Stimulated activated CD4-positive, alpha-beta T cell treated with anti-CD3 and anti-CD28 coated beads, Interleukin-12 subunit alpha, Interleukin-12 subunit beta, amount 100 ng/mL, for 4 hours (primary cell): ENCODE results near the gene PHTF1.

Source experiments
- DNase-seq: peaks from one replicate; pipeline ENCODE4 v3.0.0-alpha.2; 2020

PHTF1 gene

DNA sequence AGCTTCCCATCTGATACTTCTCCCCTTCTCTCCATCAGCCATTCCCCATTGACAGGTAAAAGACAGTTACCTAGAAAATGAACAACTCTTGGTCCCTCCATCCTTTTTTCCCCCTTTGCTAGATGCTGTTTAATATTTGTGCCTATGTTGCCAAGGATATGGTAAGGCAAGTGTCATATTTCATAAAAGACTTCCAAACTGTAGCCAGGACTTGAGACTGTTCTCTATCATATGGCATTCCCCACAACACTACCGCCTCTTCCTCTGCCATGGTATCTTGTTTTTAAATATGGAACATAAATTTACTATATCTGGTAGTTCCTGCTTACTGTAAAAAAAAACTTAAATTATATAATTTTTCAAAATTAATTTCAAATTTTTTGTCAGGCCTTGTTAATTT is 97.2 kb downstream of the PHTF1 start:
- DNase-seq = no peak

DNA sequence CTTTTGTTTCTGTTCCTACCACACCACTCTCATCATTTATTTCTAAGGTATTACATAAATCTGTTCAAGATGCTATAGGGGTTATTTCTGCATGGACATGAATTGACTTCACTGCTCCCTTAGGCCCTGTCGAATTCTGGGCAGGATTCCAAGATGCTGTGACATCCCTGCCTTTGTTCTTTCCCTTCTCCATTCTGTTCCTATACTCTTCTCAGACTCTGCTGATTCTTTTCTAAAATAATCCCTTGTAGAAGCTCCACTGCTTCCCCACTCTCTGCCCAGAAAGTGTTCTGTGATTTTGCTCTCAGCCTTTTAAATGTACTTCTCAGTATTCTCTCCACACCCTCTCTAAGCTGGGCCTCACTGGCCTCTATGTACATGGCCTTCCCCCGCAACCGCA is 99.2 kb downstream of the PHTF1 start:
- no peak for DNase-seq

DNA sequence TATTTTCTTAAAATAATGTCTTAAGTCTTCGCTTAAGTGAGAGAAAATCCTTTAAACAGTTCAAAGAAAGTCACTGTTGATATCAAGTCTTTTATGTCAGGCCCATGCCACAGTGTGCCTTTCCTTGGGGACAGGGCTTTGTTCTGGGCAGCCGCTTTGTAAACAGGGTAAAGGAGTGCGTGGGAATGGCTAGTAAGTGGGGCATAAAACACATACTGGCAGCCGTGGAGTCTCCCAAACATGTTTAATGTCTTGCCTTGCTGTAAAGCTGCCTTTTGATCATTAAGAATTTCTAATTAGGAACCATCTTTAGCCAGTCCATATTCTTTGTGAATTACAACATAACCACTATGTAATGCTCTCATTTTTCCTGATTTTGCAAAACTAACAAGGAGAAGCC is 99.7 kb downstream of the PHTF1 start:
- no peak for DNase-seq

DNA sequence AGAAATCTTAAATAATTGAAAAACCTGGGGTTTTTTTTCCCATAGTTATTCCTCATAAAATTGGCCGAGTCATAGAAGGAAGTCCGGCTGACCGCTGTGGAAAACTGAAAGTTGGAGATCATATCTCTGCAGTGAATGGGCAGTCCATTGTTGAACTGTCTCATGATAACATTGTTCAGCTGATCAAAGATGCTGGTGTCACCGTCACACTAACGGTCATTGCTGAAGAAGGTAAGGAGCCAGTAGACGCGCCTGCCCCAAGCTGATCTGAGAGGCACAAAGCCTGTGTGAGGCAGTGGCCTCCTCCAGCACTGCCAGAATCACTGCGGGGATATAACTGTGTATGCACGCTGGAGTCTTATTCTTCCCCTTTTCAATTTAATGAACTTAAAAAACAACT is 100.3 kb downstream of the PHTF1 start:
- DNase-seq = no peak

DNA sequence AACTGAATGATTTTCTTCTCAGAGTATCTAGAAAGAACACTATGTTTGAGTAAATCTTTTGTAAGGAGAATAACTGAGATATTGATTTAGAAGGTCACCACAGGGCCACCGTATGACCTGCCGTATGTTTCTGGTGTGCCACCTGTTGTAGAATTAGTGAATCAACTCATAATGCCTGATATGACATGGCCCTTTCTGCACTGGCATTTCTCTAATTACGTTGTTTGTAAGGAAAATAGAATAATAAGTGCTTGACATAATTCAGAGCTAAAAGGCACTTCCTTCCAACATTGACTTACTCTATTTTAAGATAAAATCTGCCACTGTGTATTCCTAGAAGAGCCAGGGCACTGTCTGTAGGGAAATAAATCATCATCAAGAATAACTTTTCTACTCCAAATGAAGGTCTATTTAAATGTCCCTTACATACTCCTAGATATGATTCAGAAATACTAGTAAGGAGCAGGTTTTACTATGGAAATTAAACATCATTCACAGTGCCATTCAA is 101.7 kb downstream of the PHTF1 start:
- DNase-seq = no peak

DNA sequence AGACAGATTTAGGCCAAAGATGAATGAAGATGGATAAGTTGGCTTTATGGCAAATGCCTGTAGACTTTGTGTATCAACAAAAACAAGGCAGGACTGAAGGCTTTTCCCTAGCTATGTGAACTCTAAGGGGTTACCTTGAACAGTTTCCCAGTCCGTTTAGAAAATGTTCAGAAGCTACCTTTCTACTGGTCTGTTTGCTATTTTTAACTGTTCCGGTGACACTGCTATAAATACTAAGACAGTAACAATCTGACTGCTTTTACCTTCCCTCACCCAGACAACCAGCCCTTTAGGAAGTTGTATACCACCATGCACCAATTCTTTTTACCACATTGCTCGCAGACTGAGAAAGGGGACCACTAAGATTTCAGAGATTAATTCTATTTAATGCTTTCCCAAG is 102.2 kb downstream of the PHTF1 start:
- DNase-seq = no peak

DNA sequence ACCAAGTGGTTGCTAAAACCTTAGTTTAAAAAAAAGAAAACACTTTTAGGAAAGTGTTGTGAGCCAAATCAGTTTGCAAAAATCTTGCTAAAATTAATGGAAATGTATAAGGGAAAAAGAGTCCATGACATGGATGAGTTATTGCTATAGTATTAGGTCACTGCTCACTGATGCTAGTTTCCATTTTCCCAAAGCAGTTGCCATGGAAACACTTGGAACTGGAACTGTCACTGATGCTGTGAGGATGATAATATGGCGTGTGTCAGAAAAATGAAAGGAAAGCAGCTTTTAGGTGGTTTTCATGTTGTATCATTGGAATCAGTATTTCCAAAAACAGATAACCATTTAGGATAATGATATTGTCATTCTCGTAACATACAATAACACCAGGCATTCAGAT is 104.4 kb downstream of the PHTF1 start:
- no peak for DNase-seq

DNA sequence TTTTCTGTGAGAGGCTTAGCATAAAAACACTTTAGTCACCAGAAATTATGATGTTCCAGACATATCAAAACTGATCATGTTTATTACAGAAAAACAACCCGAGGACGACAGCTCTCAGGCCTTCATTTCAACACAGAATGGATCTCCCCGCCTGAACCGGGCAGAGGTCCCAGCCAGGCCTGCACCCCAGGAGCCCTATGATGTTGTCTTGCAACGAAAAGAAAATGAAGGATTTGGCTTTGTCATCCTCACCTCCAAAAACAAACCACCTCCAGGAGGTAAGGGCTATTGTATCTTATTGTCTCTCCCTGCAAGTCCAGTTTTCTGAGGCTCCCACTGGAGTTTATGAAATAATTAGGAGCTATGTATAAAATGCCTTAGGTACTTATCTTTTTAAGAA is 105.5 kb downstream of the PHTF1 start:
- DNase-seq = no peak

DNA sequence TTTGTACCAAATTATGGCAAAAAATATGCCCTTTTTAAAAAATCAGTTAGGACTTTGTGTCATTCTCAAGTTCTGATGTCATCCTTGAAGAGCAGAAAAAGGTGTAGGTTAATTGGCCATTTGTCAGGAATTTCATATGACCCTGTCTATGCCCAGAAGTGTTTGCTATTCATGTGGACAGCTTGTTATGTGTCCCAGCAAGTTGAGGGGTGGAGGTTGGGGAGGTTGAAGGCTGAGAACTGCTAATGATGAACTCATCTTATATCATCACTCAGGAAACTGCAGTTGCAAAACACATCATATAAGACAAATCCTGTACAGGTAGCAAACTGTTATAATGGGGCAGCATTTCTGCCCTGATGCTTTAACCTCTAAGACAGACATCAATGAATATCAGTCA is 106.5 kb downstream of the PHTF1 start:
- DNase-seq = no peak

DNA sequence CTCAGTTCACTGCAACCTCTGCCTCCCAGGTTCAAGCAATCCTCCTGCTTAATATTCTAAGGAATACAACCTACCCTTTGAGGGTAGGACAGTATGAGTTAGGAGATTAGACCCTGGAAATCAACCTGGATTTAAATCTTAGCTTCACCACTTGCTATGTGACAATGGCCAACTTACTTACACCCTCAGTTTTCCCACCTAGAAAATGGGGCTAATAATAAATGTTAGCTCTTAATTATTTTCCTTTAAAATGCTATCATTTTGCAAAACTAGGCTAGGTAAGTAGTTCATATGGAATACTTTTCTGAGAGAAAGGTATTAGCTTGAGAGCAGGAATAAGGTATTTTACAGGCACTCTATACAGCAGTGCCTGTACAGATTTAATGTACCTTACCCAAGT is 110.8 kb downstream of the PHTF1 start:
- no peak for DNase-seq

DNA sequence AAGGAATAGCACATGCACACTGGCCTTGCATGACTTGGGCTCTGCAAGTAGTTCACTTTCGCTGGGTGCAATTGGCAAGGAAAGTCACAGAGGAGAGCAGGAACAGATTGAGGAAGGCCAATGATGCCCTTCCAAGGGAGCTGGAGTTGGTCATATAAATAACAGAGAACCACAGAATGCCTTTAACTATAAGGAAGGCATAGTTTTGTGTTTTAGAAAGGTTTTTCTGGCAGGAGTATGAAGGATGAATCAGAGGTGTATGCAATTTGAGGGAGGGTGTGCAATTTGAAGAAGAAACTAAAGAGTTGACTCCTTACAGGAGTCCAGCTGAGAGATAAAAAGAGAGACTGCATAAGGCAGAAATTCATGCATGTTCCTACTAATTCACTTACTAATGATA is 112.1 kb downstream of the PHTF1 start:
- no peak for DNase-seq
